OCI-LY3 (cell line): ENCODE measurements around the gene AGAP2.
"Not testable (repeated sequence)": the region's sequence is repeated elsewhere in the genome, so short reads cannot be mapped to it uniquely, and the experiment has no call there.

Source experiments
- H2AFZ ChIP-seq: fragments of 200-600, 300-600 bp; shearing (Covaris generic); 2 replicates; pipeline ENCODE4 v1.6.0; 2014; ENCODE audit warnings: antibody characterized with exemption, low read depth, low read length
- H3K27ac ChIP-seq: fragments of 200-600, 300-600 bp; sonication (generic); 2 replicates; pipeline ENCODE4 v1.5.1; 2014; ENCODE audit warnings: mild to moderate bottlenecking, low read length, moderate library complexity, mixed read lengths
- H3K27me3 ChIP-seq: fragments of 200-600, 300-600 bp; sonication (generic); 2 replicates; pipeline ENCODE4 v1.6.1; 2014; ENCODE audit warnings: low read depth, low read length, mixed read lengths
- H3K36me3 ChIP-seq: fragments of 200-600, 300-600 bp; sonication (generic); replicated peaks from 2 replicates; pipeline ENCODE3; 2014; ENCODE audit warnings: low read depth, low read length, mixed read lengths
- H3K4me1 ChIP-seq: fragments of 300-600, 200-600 bp; sonication (generic); 2 replicates; pipeline ENCODE4 v1.6.1; 2014; ENCODE audit warnings: low read length, mixed read lengths
- H3K4me2 ChIP-seq: fragments of 200-600, 300-600 bp; sonication (generic); 2 replicates; pipeline ENCODE4 v1.6.1; 2014; ENCODE audit warnings: low read length, mixed read lengths
- H3K4me3 ChIP-seq: fragments of 300-600, 200-600 bp; sonication (generic); 2 replicates; pipeline ENCODE4 v1.5.1; 2014; ENCODE audit warnings: antibody characterized with exemption, mild to moderate bottlenecking, low read length, moderate library complexity
- H3K79me2 ChIP-seq: fragments of 300-600, 200-600 bp; shearing (Covaris generic); 2 replicates; pipeline ENCODE4 v1.6.1; 2014; ENCODE audit warnings: mild to moderate bottlenecking, low read length, mixed read lengths
- H3K9ac ChIP-seq: fragments of 300-600, 200-600 bp; shearing (Covaris generic); 2 replicates; pipeline ENCODE4 v1.6.0; 2014; ENCODE audit warnings: mild to moderate bottlenecking, low read length, moderate library complexity
- H3K9me3 ChIP-seq: fragments of 200-600, 300-600 bp; shearing (Covaris generic); 2 replicates; pipeline ENCODE4 v1.6.1; 2014; ENCODE audit warnings: low read length, mixed read lengths; ENCODE audit not compliant: insufficient read depth
- H4K20me1 ChIP-seq: fragments of 200-600, 300-600 bp; sonication (generic); 2 replicates; pipeline ENCODE4 v1.6.1; 2016; ENCODE audit warnings: low read length, mixed read lengths; ENCODE audit not compliant: insufficient read depth
- EZH2phosphoT487 ChIP-seq: fragments of 200-600 bp; shearing (Covaris generic); IDR thresholded peaks from 2 replicates; pipeline ENCODE4 v1.6.1; 2018; ENCODE audit warnings: antibody characterized with exemption, mixed run types, low read depth
- TF ChIP-seq, protein P1 (sequence below): fragments of 200-600, 300-600 bp; sonication (generic); IDR thresholded peaks from 2 replicates; pipeline ENCODE4 v1.5.1; 2014; ENCODE audit warnings: antibody characterized with exemption, low read length, low read depth

Gene AGAP2

DNA sequence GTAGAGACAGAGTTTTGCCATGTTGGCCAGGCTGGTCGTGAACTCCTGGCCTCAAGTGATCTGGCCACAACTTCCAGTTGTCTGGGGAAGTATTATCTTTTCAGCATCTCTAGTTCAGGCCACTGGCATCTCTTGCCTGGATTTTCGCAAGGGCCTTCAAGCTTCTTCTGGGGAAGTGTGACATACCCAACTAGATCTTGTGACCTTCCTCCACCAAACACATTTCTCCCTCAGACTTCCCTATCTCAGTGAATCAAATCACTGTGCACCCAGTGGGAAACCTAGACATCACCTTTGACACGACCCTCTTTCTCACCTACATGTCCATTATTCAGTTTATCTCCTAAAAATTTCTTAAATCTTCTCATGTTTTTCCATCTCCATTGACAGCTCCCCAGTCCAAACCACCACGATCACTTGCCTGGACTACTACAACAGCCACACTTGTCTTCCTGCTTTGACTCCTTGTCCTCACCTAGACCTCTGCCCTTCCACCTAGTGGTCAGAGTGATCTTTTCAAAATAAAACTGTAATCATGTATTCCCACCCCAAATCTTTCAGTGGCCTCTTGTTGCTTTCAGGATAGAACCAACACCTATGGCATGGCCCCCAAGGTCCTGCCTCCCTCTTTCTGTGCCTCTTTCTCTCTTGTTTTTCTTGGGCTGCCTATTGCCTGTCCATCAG is 37.2 kb upstream of the AGAP2 start:
- Histone ChIP-seq H3K9me3 (no peaks in the 10 kb centered on the region), H3K9ac (no peak overlapping the region), H3K36me3 (peaks cover 4% of the 10 kb centered on the region), H3K27me3 (no peaks in the 10 kb centered on the region), H3K4me1 (peaks cover 8% of the 10 kb centered on the region), H3K79me2 (peaks cover 9% of the 10 kb centered on the region), H3K4me3 (no peak overlapping the region), H4K20me1 (no peaks in the 10 kb centered on the region), H2AFZ (no peak overlapping the region), H3K27ac (no peak overlapping the region), H3K4me2 (no peak overlapping the region)
- TF ChIP-seq EZH2phosphoT487: no peak
- TF ChIP-seq, protein P1, sequence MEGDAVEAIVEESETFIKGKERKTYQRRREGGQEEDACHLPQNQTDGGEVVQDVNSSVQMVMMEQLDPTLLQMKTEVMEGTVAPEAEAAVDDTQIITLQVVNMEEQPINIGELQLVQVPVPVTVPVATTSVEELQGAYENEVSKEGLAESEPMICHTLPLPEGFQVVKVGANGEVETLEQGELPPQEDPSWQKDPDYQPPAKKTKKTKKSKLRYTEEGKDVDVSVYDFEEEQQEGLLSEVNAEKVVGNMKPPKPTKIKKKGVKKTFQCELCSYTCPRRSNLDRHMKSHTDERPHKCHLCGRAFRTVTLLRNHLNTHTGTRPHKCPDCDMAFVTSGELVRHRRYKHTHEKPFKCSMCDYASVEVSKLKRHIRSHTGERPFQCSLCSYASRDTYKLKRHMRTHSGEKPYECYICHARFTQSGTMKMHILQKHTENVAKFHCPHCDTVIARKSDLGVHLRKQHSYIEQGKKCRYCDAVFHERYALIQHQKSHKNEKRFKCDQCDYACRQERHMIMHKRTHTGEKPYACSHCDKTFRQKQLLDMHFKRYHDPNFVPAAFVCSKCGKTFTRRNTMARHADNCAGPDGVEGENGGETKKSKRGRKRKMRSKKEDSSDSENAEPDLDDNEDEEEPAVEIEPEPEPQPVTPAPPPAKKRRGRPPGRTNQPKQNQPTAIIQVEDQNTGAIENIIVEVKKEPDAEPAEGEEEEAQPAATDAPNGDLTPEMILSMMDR: no peak

DNA sequence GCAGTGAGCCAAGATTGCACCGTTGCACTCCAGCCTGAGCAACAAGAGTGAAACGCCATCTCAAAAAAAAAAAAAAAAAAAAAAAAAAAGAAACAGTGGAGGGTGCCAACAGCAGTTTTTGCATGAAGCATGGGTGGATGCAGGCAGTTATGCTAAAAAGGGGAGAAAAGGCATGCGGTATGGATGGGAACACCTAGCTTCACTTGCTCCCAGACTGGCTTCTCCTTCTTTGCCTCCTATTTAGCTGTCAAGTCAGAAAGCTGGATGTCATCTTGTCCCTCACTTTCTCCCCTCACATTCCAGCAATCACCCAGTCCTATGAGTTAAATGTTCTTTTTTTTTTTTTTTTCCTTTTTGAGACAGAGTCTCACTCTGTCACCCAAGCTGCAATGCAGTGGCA is 36.5 kb upstream of the AGAP2 start:
- Histone ChIP-seq H3K27ac (no peak overlapping the region), H3K9ac (no peak overlapping the region), H3K79me2 (peaks cover 12% of the 10 kb centered on the region), H3K9me3 (no peaks in the 10 kb centered on the region), H3K4me3 (no peak overlapping the region), H3K4me1 (peaks cover 9% of the 10 kb centered on the region), H3K4me2 (no peak overlapping the region), H3K36me3 (peaks cover 6% of the 10 kb centered on the region), H4K20me1 (no peaks in the 10 kb centered on the region), H2AFZ (no peak overlapping the region), H3K27me3 (no peaks in the 10 kb centered on the region)
- no peak for TF ChIP-seq EZH2phosphoT487
- TF ChIP-seq, protein P1: no peak

GRCh38 chr12:57774634-57775033 is 36.1 kb upstream of the AGAP2 start:
- not testable (repeated sequence) for H3K4me2 ChIP-seq, H3K27me3 ChIP-seq, H3K9ac ChIP-seq, H3K27ac ChIP-seq, H4K20me1 ChIP-seq, H3K36me3 ChIP-seq, H3K4me3 ChIP-seq, H3K4me1 ChIP-seq, H2AFZ ChIP-seq, H3K9me3 ChIP-seq
- peaks cover 12% of the 10 kb centered on the region for H3K79me2 ChIP-seq

- Histone ChIP-seq H3K79me2 (peaks cover 12% of the 10 kb centered on the region), H3K9me3 (no peaks in the 10 kb centered on the region), H3K27ac (peak within 1 kb of the TSS; percentile 70), H3K4me2 (peak within 1 kb of the TSS; percentile 80), H3K9ac (peak within 1 kb of the TSS; percentile 77), H3K27me3 (no peaks in the 10 kb centered on the region), H3K4me3 (peak within 1 kb of the TSS; percentile 78), H2AFZ (peak within 1 kb of the TSS; percentile 79), H4K20me1 (no peaks in the 10 kb centered on the region), H3K4me1 (peaks cover 9% of the 10 kb centered on the region), H3K36me3 (peaks cover 18% of the 10 kb centered on the region)
- TF ChIP-seq EZH2phosphoT487: no peak
- TF ChIP-seq, protein P1: no peak
These were observed 34.1 kb upstream of the AGAP2 start, which contains the start of gene EEF1AKMT3 for GRCh38 chr12:57772429-57773322. EEF1AKMT3 (plus strand) TSS chr12:57772614; CDS start chr12:57772725, 111 bp downstream.
